ENCODE measurements around the gene ZNF688. TPM values are rescaled to one million over a fixed set of nuclear protein-coding genes. Genes with fewer than 3 reads are reported as not detected.
"Not testable (repeated sequence)": the region's sequence is repeated elsewhere in the genome, so short reads cannot be mapped to it uniquely, and the experiment has no call there.

The ZNF688 gene
- total and polyA plus RNA-seq, 9 of the 15 experiments (the other 6 are each of a cell fraction or from before 2014, with no cell fraction given), result 0.48 to 12.9 (median 4.5) TPM

GRCh38 chr16:30522702-30523463 lies 48.6 kb downstream of the ZNF688 start:
- BruUV-seq (replicated peaks); H2AFZ ChIP-seq (ENCODE audit: low read depth, low read length); H3K9me1 ChIP-seq (ENCODE audit: control insufficient read depth, insufficient read depth, low read length); DNase-seq (ENCODE audit: extremely low read depth in 1 of 4, low spot score in 3 of 4); H3K9me3 ChIP-seq (replicated peaks; ENCODE audit: control insufficient read depth, insufficient read depth, low read depth, low read length); H3K27me3 ChIP-seq (ENCODE audit: control insufficient read depth in 2 of 2, insufficient read depth in 2 of 2, low read length in 2 of 2); H3K27ac ChIP-seq (ENCODE audit: extremely low read depth, low read depth, low read length); H3K4me3 ChIP-seq; in situ Hi-C loops (cut with MboI); H3K4me2 ChIP-seq (ENCODE audit: insufficient read depth, low read length); H4K20me1 ChIP-seq (replicated peaks; ENCODE audit: control insufficient read depth, insufficient read depth, low read length); H3K9ac ChIP-seq (ENCODE audit: insufficient read depth in 1 of 2, low read depth in 2 of 2, low read length in 2 of 2); FAIRE-seq; ATAC-seq; intact Hi-C loops (cut with micrococcal nuclease): not testable (repeated sequence)
- H3K79me2 ChIP-seq (ENCODE audit: control insufficient read depth, insufficient read depth, low read length), result peaks cover 19% of the 10 kb centered on the region
- 90% methylated on average over 12 of the region's 12 CpGs for WGBS (ENCODE audit: insufficient coverage, low coverage, missing lambda C conversion rate)
- ChIA-PET POLR2A (interaction anchor here (0.5 to 4.3 kb wide), 4 partner anchors 13 to 78 kb away, joined by 3 to 16 read pairs (median 4); no protein-coding TSS in a partner anchor), CTCF (ENCODE audit: low intra/inter-chr PET ratio) (interaction anchor here (0.6 kb wide), 1 partner anchor 89 kb away, joined by 3 read pairs; no protein-coding TSS in a partner anchor)
- peaks cover 17% of the 10 kb centered on the region; the same call in 1 of the 3 replicates for H3K36me3 ChIP-seq (ENCODE audit: control insufficient read depth, insufficient read depth, low read length)
- peaks cover 21 to 47% of the 10 kb centered on the region in 2 experiments; a peak in 4 of 5 replicates for H3K4me1 ChIP-seq (replicated peaks in 1 of 2; ENCODE audit: control insufficient read depth in 2 of 2, insufficient read depth in 2 of 2, low read length in 2 of 2)

GRCh38 chr16:30521873-30522641 lies 49.5 kb downstream of the ZNF688 start:
- FAIRE-seq, result no peak
- ATAC-seq, result no peak
- DNase-seq (ENCODE audit: extremely low read depth in 1 of 4, low spot score in 3 of 4), result no peak
- CTCF ChIA-PET (ENCODE audit: low intra/inter-chr PET ratio), result no interaction called here
- 40% methylated on average over 10 of the region's 11 CpGs for WGBS (ENCODE audit: insufficient coverage, low coverage, missing lambda C conversion rate)
- BruUV-seq (replicated peaks), result no TSS peak
- Histone ChIP-seq H3K79me2 (ENCODE audit: control insufficient read depth, insufficient read depth, low read length) (peaks cover 19% of the 10 kb centered on the region), H4K20me1 (replicated peaks; ENCODE audit: control insufficient read depth, insufficient read depth, low read length) (no peaks in the 10 kb centered on the region), H3K27ac (ENCODE audit: extremely low read depth, low read depth, low read length) (no peak overlapping the region), H3K9me3 (replicated peaks; ENCODE audit: control insufficient read depth, insufficient read depth, low read depth, low read length) (no peaks in the 10 kb centered on the region), H3K9ac (ENCODE audit: insufficient read depth in 1 of 2, low read depth in 2 of 2, low read length in 2 of 2) (peak overlapping the region in 1 of 2 experiments; percentile 28; a peak in 1 of 4 replicates), H3K36me3 (ENCODE audit: control insufficient read depth, insufficient read depth, low read length) (peaks cover 17% of the 10 kb centered on the region; the same call in 1 of the 3 replicates), H3K4me2 (ENCODE audit: insufficient read depth, low read length) (no peak overlapping the region), H3K27me3 (ENCODE audit: control insufficient read depth in 2 of 2, insufficient read depth in 2 of 2, low read length in 2 of 2) (no peaks in the 10 kb centered on the region), H2AFZ (ENCODE audit: low read depth, low read length) (peak overlapping the region; percentile 50), H3K4me1 (replicated peaks in 1 of 2; ENCODE audit: control insufficient read depth in 2 of 2, insufficient read depth in 2 of 2, low read length in 2 of 2) (peaks cover 16 to 43% of the 10 kb centered on the region in 2 experiments; a peak in 4 of 5 replicates), H3K4me3 (no peak overlapping the region), H3K9me1 (ENCODE audit: control insufficient read depth, insufficient read depth, low read length) (peaks cover 4% of the 10 kb centered on the region)
- TF ChIP-seq SIN3B (IDR thresholded peaks at IDR 0.05; ENCODE audit: low read depth), result no peak
- TF ChIP-seq PKNOX1 (IDR thresholded peaks at IDR 0.05), result peak; percentile 31; the same call in 1 of the 2 replicates
- in situ Hi-C loops (cut with MboI) (no loop called here), intact Hi-C loops (cut with micrococcal nuclease) (no loop called here)
- POLR2A ChIA-PET, result interaction anchor here (0.6 to 4.3 kb wide), 5 partner anchors 14 to 82 kb away, joined by 3 to 16 read pairs (median 3); no protein-coding TSS in a partner anchor
